CD4-positive, alpha-beta T cell treated with Interferon alpha-2 for 1 hour (primary cell): ENCODE data around the gene DGKI.
"Not testable (repeated sequence)": the region's sequence is repeated elsewhere in the genome, so short reads cannot be mapped to it uniquely, and the experiment has no call there.

Experiments
- DNase-seq, 2 donors: peaks; one replicate each; pipeline ENCODE4 v3.0.0-alpha.2; 2020 to 2022

DGKI gene

GRCh38 chr7:137834552-137834951 is 12.2 kb downstream of the DGKI start:
- DNase-seq = no peak

GRCh38 chr7:137832990-137833389 is 13.8 kb downstream of the DGKI start:
- DNase-seq = not testable (repeated sequence)

GRCh38 chr7:137832382-137832781 is 14.4 kb downstream of the DGKI start:
- DNase-seq = no peak

DNA sequence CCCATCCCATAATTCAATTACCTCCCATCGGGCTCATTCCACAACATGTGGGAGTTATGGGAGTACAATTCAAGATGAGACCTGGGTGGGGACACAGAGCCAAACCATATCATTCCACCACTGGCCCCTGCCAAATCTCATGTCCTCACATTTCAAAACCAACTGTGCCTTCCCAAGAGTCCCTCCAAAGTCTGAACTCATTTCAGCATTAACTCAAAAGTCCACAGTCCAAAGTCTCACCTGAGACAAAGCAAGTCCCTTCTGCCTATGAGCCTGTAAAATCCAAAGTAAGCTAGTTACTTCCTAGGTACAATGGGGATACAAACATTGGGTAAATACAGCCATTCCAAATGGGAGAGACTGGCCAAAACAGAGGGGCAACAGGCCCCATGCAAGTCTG is 15.2 kb downstream of the DGKI start:
- not testable (repeated sequence) for DNase-seq

DNA sequence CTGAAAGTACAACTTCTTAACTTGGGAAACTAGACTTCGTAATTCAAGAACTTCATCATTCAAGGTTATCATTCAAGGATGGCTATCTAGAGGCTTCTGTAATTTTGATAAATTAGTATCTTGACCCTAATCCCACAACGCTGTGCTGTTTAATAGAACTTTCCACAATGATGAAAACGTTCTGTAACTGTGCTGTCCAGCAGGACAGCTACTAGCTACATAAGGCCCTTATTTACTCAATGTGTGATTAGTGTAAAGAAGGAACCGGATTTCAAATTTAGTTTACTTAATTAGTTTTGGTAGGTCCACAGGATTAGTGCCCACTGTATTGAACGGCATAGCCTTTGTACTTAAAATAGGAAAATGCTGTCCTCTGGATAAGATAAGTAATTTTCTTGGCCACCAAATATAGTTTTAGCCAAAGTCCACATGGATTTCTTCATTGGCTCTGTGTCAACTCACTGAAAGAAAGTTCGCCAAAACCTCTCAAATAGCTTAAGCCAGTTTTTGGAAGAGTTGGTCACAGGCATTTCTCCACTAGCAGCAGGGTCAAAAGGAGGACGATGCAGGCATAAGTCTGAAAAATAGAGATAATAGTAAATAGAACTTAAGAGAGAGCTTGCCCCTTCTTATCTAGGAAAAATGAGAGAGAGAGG is 17.3 kb downstream of the DGKI start:
- no peak for DNase-seq

- DNase-seq = no peak
These were observed 18.3 kb downstream of the DGKI start for GRCh38 chr7:137828456-137828855.

GRCh38 chr7:137825489-137825888 is 21.3 kb downstream of the DGKI start:
- DNase-seq = no peak

GRCh38 chr7:137820677-137821420 is 25.9 kb downstream of the DGKI start:
- DNase-seq = no peak

DNA sequence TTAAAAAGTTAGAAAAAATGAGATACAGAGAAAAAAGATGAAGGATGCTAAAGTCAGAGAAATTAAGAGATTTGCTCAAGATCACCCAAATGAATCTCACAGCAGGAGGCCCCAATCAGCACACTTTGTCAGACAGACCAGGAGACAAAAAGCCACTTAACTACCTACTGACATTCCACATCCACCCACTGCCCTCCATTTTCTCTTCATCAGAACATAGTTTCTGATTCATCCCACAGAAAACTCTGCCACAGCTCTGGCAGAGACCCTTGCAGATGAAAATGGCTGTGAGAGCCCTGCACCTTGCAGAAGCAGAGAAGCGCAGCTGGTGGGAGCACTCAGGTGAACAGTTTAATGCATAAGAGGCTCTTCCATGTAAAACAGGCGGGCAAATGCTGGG is 26.6 kb downstream of the DGKI start:
- no peak for DNase-seq

DNA sequence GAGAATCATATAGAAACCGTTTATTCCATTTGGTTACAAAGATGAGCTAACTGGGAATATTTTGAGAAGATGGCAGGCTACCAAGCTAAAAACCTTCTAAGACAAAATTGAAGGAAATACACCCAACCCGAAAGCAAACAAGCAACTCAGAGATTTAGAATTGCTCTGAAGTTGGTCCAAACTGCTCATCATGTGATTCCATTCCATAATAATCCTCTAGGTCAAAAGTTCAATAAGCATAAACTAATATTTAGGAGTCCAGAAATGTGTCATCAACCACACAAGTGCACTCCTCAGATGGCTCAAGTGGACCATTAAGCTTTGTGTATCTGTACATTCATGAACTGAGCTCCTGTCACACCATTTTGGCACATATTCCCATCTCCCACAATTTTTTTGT is 28.7 kb downstream of the DGKI start:
- DNase-seq = no peak

- DNase-seq = no peak
These were observed 30.0 kb downstream of the DGKI start for GRCh38 chr7:137816696-137817320.

GRCh38 chr7:137813541-137813940 is 33.2 kb downstream of the DGKI start:
- DNase-seq = no peak

GRCh38 chr7:137810248-137810647 is 36.5 kb downstream of the DGKI start:
- no peak for DNase-seq

DNA sequence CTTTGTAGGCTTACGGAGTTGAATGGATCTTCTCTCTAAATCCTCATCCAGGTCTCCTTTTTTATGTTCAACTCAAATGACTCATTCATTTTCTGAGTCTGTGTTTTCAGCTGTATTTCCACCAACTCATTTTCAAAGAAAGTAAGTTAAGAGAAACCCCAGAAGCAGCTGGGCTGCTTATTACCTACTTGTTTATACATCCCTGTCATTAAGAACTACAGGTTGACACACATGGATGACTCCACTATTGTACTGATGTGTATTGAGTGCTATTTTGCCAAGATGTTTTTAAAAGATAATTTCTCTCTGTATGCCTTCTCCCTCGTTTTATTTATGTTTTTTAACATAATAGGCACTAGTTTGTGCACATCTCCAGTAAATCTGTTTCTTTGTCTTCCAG is 41.9 kb downstream of the DGKI start:
- no peak for DNase-seq

GRCh38 chr7:137801491-137801890 is 45.3 kb downstream of the DGKI start:
- DNase-seq = no peak

DNA sequence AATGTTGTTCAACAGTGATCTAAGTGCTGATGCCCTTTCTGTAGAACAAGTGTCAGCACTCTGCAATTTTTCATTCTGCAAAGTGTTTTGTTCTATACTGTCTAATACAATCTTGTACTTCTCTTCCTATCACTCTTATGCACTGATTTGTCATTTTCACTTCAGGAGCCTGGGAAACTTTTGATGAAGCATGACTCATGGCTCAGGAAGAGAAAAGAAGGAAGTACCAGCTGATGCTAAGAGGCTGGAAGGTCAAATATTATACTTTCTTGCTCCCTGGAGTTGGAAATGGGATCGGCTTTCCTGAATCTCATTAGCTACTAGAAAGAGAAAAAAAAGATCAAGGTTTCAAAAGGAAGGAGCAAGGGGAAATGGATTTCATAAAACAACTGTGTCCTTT is 45.8 kb downstream of the DGKI start:
- DNase-seq = no peak

DNA sequence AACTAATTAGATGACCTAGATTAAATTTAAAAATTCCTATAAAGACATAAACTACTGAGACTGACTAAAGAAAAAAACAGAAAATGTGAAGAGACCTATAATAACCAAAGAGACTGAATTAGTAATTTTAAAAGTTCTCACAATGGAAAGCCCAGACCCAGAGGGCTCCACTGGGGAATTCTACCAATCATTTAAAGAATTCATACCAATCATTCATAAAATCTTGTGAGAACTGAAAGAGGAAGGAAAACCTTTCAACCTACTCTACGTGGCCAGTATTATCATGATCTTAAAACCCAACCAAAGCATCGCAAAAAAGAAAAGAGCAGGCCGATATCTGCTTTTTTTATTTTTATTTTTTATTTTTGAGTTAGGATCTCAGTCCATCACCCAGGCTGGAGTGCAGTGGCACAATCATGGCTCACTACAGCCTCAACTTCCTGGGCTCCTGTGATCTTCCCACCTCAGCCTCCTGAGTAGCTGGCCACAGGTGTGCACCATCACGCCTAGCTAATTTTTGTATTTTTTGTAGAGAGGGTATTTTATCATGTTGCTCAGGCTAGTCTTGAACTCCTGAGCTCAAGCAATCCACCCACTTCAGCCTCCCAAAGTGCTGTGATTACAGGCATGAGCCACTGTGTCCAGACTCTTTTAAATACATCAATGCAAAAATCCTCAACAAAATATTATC is 48.6 kb downstream of the DGKI start:
- DNase-seq = no peak

- DNase-seq = no peak
These were observed 51.6 kb downstream of the DGKI start for GRCh38 chr7:137795211-137795610.

DNA sequence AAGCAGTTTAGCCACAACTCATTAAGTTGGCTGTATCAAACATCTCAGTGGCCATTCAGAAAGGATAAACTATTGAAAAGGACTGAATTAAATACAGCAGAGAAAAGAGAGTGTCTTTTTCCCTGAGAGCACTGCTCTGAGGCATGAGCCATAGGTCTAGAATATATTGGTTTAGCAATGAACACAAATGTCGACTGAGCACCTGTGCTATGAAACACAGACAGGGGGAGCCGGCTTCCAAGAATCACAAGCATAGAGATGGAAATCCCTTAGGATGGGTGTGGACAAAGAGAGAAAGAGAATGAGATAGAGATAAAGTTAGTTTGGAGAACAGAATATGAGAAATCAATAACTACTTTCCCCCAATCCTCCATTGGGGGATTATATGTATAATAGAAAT is 54.8 kb downstream of the DGKI start:
- no peak for DNase-seq

- DNase-seq = no peak
These were observed 55.9 kb downstream of the DGKI start for GRCh38 chr7:137790828-137791227.

- DNase-seq = no peak
These were observed 57.4 kb downstream of the DGKI start for GRCh38 chr7:137789215-137789882.

GRCh38 chr7:137787301-137787976 is 59.3 kb downstream of the DGKI start:
- DNase-seq = no peak
